ENCODE measurements around the gene RPS6KA5.
"Not testable (repeated sequence)": the region's sequence is repeated elsewhere in the genome, so short reads cannot be mapped to it uniquely, and the experiment has no call there.

RPS6KA5 gene

DNA sequence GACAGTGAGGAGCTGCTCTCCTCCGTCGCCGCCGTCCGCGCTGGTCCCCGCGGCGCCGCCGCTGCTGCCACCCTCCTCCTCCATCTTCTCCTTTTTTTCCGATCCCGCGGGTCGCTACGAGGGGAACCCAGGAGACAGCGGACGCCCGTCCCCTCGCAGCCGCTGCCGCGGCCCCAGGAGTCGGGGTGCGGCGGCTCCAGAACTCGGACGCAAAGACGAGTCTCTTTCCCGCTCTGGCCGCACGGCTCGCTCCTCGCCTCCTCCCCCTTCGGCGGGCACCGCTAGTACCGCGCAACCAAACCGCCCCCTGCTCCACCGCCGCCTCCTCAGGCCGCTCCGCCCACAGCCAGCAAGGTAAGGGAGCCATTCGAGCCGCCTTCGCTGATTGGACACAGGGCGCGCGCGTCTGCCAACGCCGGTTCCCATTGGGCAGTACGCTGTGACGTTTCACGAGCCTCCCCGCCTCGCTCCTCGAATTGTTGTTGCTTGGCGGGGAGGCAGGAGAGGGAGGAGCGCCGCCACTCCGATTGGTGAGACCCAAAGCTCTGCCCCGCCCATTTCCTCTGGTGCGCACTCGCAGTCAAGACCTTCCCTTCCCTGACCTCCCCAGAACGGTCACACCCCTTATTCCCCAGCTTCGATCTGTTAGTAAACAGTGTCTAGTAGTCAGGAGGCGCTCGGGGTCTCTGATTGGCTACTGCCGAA lies at the start of gene RPS6KA5:
Gene RPS6KA5 (minus strand): TSS at position 291 of the 705 bp plus-strand sequence. CDS start 207 bp downstream, at position 84.
- DNase-seq, result peak; percentile 100
- no peaks in the 10 kb centered on the region for H3K27me3 ChIP-seq (ENCODE audit: insufficient read depth, low read depth, severe bottlenecking)
- H3K27ac ChIP-seq, result peak within 1 kb of the TSS; percentile 99
- H3K4me3 ChIP-seq (ENCODE audit: low read depth, low read length), result peak within 1 kb of the TSS; percentile 94
- TF ChIP-seq, protein P1, sequence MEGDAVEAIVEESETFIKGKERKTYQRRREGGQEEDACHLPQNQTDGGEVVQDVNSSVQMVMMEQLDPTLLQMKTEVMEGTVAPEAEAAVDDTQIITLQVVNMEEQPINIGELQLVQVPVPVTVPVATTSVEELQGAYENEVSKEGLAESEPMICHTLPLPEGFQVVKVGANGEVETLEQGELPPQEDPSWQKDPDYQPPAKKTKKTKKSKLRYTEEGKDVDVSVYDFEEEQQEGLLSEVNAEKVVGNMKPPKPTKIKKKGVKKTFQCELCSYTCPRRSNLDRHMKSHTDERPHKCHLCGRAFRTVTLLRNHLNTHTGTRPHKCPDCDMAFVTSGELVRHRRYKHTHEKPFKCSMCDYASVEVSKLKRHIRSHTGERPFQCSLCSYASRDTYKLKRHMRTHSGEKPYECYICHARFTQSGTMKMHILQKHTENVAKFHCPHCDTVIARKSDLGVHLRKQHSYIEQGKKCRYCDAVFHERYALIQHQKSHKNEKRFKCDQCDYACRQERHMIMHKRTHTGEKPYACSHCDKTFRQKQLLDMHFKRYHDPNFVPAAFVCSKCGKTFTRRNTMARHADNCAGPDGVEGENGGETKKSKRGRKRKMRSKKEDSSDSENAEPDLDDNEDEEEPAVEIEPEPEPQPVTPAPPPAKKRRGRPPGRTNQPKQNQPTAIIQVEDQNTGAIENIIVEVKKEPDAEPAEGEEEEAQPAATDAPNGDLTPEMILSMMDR (IDR thresholded peaks at IDR 0.05; ENCODE audit: low read depth, low read length), result no peak
- H3K9me3 ChIP-seq (ENCODE audit: severe bottlenecking), result no peaks in the 10 kb centered on the region
- H3K36me3 ChIP-seq, result peaks cover 3% of the 10 kb centered on the region

DNA sequence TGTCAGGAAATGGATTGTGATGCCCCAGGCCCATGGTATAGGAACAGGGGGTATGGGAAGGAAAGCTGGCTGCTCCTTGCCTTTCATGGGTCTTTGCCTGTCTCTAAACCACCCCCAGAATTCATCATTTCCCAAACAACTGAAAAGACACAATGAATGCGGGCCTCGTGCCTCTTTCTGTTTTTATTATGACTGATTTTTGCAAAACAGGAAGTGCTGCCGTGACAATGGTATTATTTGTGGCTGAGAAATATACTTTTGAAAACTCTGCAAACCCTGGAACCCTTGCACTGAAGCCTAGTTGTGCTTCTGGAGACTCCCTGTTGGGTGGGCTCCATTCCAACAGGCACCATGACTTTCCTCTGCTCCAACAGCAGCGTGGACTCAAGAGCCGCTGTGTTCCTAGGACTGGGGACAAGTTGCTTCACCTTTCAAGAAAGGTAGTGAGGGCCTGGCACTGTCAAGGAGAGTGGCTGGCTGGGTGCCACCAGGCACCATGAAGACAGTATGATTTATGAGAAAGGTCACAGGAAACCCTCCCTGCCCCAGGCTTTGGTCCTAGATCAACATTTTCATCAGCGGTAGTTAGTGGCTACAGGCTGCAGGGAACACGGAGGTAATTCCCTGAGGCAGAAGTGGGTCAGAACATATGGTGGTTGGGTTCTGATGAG lies 48.6 kb upstream of the RPS6KA5 start:
- H3K9me3 ChIP-seq (ENCODE audit: severe bottlenecking), result no peaks in the 10 kb centered on the region
- no peaks in the 10 kb centered on the region for H3K27me3 ChIP-seq (ENCODE audit: insufficient read depth, low read depth, severe bottlenecking)
- no peaks in the 10 kb centered on the region for H3K36me3 ChIP-seq
- no peak overlapping the region for H3K4me3 ChIP-seq (ENCODE audit: low read depth, low read length)
- DNase-seq, result no peak
- TF ChIP-seq, protein P1 (IDR thresholded peaks at IDR 0.05; ENCODE audit: low read depth, low read length), result no peak
- no peak overlapping the region for H3K27ac ChIP-seq

DNA sequence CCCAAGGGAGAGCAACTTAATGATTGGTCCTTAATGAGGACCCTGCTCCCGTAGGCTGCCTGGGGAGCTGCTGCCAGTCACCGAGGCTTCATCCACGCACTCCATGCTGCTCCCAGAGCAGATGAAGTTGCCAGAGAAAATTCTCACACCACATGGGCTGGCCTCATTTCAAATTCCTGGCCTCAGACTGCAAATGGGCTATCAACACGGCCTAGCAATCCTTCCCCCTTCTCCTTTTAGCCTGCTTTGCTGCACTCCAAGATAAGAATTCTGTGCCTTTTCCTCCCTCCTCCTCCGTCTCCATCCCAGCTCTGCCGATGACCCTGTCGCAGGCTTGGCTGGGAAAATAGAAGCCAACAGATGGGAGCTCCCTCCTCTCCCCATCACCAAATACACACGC lies 42.7 kb upstream of the RPS6KA5 start:
- Histone ChIP-seq H3K27me3 (ENCODE audit: insufficient read depth, low read depth, severe bottlenecking) (no peaks in the 10 kb centered on the region), H3K4me3 (ENCODE audit: low read depth, low read length) (no peak overlapping the region), H3K36me3 (no peaks in the 10 kb centered on the region), H3K9me3 (ENCODE audit: severe bottlenecking) (no peaks in the 10 kb centered on the region), H3K27ac (no peak overlapping the region)
- TF ChIP-seq, protein P1 (IDR thresholded peaks at IDR 0.05; ENCODE audit: low read depth, low read length), result no peak
- DNase-seq, result no peak

DNA sequence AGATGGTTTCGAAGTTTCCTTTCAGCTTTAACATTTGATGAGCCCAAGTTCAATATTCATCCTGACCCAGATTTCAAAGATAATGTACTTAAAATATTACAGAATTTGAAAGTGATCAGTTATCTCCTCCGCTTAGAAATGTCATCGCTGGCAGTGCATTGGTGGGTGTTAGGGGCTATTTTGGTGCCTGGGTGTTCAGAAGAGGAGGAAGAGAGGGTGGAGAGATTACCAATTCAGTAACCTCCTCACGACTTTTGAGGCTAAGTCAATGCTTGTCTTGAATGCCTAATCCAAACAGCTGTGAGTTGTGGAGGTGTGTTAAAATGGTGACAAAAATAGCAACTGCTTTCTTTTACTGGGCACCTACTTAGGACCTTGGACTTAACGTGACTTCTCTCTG lies 39.7 kb upstream of the RPS6KA5 start:
- DNase-seq, result no peak
- no peaks in the 10 kb centered on the region for H3K9me3 ChIP-seq (ENCODE audit: severe bottlenecking)
- H3K4me3 ChIP-seq (ENCODE audit: low read depth, low read length), result no peak overlapping the region
- H3K27me3 ChIP-seq (ENCODE audit: insufficient read depth, low read depth, severe bottlenecking), result no peaks in the 10 kb centered on the region
- no peak overlapping the region for H3K27ac ChIP-seq
- TF ChIP-seq, protein P1 (IDR thresholded peaks at IDR 0.05; ENCODE audit: low read depth, low read length), result no peak
- H3K36me3 ChIP-seq, result no peaks in the 10 kb centered on the region

DNA sequence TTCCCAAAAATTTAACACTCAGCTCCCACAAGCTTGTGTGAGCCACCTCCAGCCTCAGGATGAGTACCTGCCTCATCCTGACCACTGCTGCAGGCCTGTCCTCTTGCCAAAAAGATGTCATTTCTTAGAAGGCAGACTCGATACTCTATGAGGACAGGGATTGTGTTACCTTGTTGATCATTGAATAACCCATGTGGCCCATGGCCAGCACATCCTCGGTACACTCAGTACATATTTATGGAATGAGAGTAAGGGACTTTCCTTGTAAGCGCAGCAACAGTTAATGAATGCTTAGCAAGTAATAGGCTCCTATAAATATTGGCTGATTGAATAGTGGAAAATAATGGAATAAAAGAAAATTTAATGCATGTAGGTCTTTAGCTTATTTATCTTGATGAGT lies 38.1 kb upstream of the RPS6KA5 start:
- Histone ChIP-seq H3K4me3 (ENCODE audit: low read depth, low read length) (no peak overlapping the region), H3K27me3 (ENCODE audit: insufficient read depth, low read depth, severe bottlenecking) (no peaks in the 10 kb centered on the region), H3K36me3 (no peaks in the 10 kb centered on the region), H3K9me3 (ENCODE audit: severe bottlenecking) (no peaks in the 10 kb centered on the region), H3K27ac (no peak overlapping the region)
- DNase-seq, result no peak
- TF ChIP-seq, protein P1 (IDR thresholded peaks at IDR 0.05; ENCODE audit: low read depth, low read length), result no peak

GRCh38 chr14:91097657-91098056 lies 37.2 kb upstream of the RPS6KA5 start:
- not testable (repeated sequence) for H3K27ac ChIP-seq; H3K27me3 ChIP-seq (ENCODE audit: insufficient read depth, low read depth, severe bottlenecking); H3K4me3 ChIP-seq (ENCODE audit: low read depth, low read length); H3K9me3 ChIP-seq (ENCODE audit: severe bottlenecking); H3K36me3 ChIP-seq; DNase-seq

All from WERI-Rb-1 (cell line).